HEK293 (cell line): ENCODE results near the gene HCRTR2.

Source experiments
- MZF1 ChIP-seq: fragments of 450-650 bp; formaldehyde crosslinking; IDR thresholded peaks from 2 replicates; pipeline ENCODE4 v1.5.1; 2017; ENCODE audit warnings: missing biosample characterization, missing genetic modification characterization, borderline replicate concordance
- SP2 ChIP-seq: fragments of 450-650 bp; formaldehyde crosslinking; IDR thresholded peaks from 2 replicates; pipeline ENCODE4 v1.5.1; 2016; ENCODE audit warnings: missing biosample characterization, missing genetic modification characterization
- ZEB2 ChIP-seq: fragments of 450-650 bp; formaldehyde crosslinking; IDR thresholded peaks from 2 replicates; pipeline ENCODE4 v1.5.1; 2016; ENCODE audit warnings: missing biosample characterization, missing genetic modification characterization
- ZNF266 ChIP-seq: fragments of 450-650 bp; formaldehyde crosslinking; IDR thresholded peaks from 2 replicates; pipeline ENCODE4 v1.5.1; 2016; ENCODE audit warnings: missing biosample characterization, missing genetic modification characterization, low read depth
- ZNF292 ChIP-seq: fragments of 450-650 bp; formaldehyde crosslinking; IDR thresholded peaks from 2 replicates; pipeline ENCODE4 v1.5.1; 2016; ENCODE audit warnings: low read depth, missing biosample characterization, missing genetic modification characterization, borderline replicate concordance
- ZNF394 ChIP-seq: fragments of 450-650 bp; formaldehyde crosslinking; IDR thresholded peaks from 2 replicates; pipeline ENCODE4 v1.5.1; 2016; ENCODE audit warnings: missing biosample characterization, missing genetic modification characterization, mild to moderate bottlenecking, moderate library complexity, borderline replicate concordance
- ZNF610 ChIP-seq: fragments of 450-650 bp; formaldehyde crosslinking; IDR thresholded peaks from 2 replicates; pipeline ENCODE4 v1.5.1; 2016; ENCODE audit warnings: missing biosample characterization, missing genetic modification characterization, borderline replicate concordance
- ZNF629 ChIP-seq: fragments of 450-650 bp; formaldehyde crosslinking; IDR thresholded peaks from 2 replicates; pipeline ENCODE4 v1.5.1; 2017; ENCODE audit warnings: missing biosample characterization, missing genetic modification characterization
- TF ChIP-seq, protein P1 (sequence below): fragments of 450-650 bp; formaldehyde crosslinking; IDR thresholded peaks from 2 replicates; pipeline ENCODE4 v1.5.1; 2017; ENCODE audit warnings: missing biosample characterization, missing genetic modification characterization
- TF ChIP-seq, protein P2 (sequence below): fragments of 450-650 bp; formaldehyde crosslinking; IDR thresholded peaks from 2 replicates; pipeline ENCODE4 v1.5.1; 2016; ENCODE audit warnings: missing biosample characterization, missing genetic modification characterization
- TF ChIP-seq, protein P3 (sequence below): fragments of 450-650 bp; formaldehyde crosslinking; IDR thresholded peaks from 2 replicates; pipeline ENCODE4 v1.5.1; 2016; ENCODE audit warnings: missing biosample characterization, missing genetic modification characterization
- TF ChIP-seq, protein P4 (sequence below): fragments of 450-650 bp; formaldehyde crosslinking; IDR thresholded peaks from 2 replicates; pipeline ENCODE4 v1.5.1; 2016; ENCODE audit warnings: missing biosample characterization, missing genetic modification characterization, low read depth
- TF ChIP-seq, protein P5 (sequence below): fragments of 450-650 bp; formaldehyde crosslinking; IDR thresholded peaks from 2 replicates; pipeline ENCODE4 v1.5.1; 2017; ENCODE audit warnings: missing biosample characterization, missing genetic modification characterization
- TF ChIP-seq, protein P6 (sequence below): fragments of 450-650 bp; formaldehyde crosslinking; IDR thresholded peaks from 2 replicates; pipeline ENCODE4 v1.5.1; 2016; ENCODE audit warnings: missing biosample characterization, missing genetic modification characterization
- TF ChIP-seq, protein P7 (sequence below): fragments of 450-650 bp; formaldehyde crosslinking; conservative IDR thresholded peaks from 2 replicates; pipeline ENCODE4 v1.5.1; 2016; ENCODE audit warnings: low read depth, missing biosample characterization, missing genetic modification characterization
- TF ChIP-seq, protein P8 (sequence below): fragments of 450-650 bp; formaldehyde crosslinking; IDR thresholded peaks from 2 replicates; pipeline ENCODE4 v1.5.1; 2017; ENCODE audit warnings: missing biosample characterization, missing genetic modification characterization

The HCRTR2 gene

DNA sequence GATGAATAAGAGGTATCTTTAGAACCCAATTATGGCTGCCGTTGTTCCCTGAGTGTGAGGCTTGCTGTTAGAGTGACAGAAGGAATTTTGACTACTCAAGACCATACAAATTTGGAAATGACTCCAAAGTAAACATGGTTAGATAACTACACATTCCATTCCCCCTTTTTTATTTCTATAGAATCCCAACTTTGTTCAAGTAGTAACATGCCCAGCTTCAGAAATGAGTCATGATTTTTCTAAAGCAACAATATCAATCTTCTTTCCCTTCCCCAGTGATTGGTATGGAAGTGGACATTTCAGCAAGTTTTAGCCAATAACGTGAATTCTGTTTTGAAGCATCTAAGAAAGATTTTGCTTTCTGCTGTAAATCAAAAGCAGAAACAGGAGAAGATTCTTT lies 37.8 kb downstream of the HCRTR2 start (continued):
- TF ChIP-seq, protein P1, sequence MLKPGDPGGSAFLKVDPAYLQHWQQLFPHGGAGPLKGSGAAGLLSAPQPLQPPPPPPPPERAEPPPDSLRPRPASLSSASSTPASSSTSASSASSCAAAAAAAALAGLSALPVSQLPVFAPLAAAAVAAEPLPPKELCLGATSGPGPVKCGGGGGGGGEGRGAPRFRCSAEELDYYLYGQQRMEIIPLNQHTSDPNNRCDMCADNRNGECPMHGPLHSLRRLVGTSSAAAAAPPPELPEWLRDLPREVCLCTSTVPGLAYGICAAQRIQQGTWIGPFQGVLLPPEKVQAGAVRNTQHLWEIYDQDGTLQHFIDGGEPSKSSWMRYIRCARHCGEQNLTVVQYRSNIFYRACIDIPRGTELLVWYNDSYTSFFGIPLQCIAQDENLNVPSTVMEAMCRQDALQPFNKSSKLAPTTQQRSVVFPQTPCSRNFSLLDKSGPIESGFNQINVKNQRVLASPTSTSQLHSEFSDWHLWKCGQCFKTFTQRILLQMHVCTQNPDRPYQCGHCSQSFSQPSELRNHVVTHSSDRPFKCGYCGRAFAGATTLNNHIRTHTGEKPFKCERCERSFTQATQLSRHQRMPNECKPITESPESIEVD (tag by site-specific recombination): 0 out of 2 replicates have a peak, but pooled peaks have one; percentile 15
- TF ChIP-seq ZNF292 (tag by site-specific recombination) (no peak), SP2 (tag by site-specific recombination) (0 out of 2 replicates have a peak, but pooled peaks have one; percentile 11), ZNF394 (tag by site-specific recombination) (peak; percentile 32; the same call in 1 of the 2 replicates), MZF1 (tag by site-specific recombination) (peak; percentile 77; the same call in 1 of the 2 replicates), ZNF266 (no peak), ZEB2 (tag by site-specific recombination) (peak; percentile 76), ZNF610 (tag by site-specific recombination) (no peak), ZNF629 (tag by site-specific recombination) (peak; percentile 53; the same call in 1 of the 2 replicates)
- TF ChIP-seq, protein P2, sequence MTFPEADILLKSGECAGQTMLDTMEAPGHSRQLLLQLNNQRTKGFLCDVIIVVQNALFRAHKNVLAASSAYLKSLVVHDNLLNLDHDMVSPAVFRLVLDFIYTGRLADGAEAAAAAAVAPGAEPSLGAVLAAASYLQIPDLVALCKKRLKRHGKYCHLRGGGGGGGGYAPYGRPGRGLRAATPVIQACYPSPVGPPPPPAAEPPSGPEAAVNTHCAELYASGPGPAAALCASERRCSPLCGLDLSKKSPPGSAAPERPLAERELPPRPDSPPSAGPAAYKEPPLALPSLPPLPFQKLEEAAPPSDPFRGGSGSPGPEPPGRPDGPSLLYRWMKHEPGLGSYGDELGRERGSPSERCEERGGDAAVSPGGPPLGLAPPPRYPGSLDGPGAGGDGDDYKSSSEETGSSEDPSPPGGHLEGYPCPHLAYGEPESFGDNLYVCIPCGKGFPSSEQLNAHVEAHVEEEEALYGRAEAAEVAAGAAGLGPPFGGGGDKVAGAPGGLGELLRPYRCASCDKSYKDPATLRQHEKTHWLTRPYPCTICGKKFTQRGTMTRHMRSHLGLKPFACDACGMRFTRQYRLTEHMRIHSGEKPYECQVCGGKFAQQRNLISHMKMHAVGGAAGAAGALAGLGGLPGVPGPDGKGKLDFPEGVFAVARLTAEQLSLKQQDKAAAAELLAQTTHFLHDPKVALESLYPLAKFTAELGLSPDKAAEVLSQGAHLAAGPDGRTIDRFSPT: peak; percentile 49; the same call in 1 of the 2 replicates
- TF ChIP-seq, protein P3, sequence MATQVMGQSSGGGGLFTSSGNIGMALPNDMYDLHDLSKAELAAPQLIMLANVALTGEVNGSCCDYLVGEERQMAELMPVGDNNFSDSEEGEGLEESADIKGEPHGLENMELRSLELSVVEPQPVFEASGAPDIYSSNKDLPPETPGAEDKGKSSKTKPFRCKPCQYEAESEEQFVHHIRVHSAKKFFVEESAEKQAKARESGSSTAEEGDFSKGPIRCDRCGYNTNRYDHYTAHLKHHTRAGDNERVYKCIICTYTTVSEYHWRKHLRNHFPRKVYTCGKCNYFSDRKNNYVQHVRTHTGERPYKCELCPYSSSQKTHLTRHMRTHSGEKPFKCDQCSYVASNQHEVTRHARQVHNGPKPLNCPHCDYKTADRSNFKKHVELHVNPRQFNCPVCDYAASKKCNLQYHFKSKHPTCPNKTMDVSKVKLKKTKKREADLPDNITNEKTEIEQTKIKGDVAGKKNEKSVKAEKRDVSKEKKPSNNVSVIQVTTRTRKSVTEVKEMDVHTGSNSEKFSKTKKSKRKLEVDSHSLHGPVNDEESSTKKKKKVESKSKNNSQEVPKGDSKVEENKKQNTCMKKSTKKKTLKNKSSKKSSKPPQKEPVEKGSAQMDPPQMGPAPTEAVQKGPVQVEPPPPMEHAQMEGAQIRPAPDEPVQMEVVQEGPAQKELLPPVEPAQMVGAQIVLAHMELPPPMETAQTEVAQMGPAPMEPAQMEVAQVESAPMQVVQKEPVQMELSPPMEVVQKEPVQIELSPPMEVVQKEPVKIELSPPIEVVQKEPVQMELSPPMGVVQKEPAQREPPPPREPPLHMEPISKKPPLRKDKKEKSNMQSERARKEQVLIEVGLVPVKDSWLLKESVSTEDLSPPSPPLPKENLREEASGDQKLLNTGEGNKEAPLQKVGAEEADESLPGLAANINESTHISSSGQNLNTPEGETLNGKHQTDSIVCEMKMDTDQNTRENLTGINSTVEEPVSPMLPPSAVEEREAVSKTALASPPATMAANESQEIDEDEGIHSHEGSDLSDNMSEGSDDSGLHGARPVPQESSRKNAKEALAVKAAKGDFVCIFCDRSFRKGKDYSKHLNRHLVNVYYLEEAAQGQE (tag by site-specific recombination): no peak
- TF ChIP-seq, protein P4, sequence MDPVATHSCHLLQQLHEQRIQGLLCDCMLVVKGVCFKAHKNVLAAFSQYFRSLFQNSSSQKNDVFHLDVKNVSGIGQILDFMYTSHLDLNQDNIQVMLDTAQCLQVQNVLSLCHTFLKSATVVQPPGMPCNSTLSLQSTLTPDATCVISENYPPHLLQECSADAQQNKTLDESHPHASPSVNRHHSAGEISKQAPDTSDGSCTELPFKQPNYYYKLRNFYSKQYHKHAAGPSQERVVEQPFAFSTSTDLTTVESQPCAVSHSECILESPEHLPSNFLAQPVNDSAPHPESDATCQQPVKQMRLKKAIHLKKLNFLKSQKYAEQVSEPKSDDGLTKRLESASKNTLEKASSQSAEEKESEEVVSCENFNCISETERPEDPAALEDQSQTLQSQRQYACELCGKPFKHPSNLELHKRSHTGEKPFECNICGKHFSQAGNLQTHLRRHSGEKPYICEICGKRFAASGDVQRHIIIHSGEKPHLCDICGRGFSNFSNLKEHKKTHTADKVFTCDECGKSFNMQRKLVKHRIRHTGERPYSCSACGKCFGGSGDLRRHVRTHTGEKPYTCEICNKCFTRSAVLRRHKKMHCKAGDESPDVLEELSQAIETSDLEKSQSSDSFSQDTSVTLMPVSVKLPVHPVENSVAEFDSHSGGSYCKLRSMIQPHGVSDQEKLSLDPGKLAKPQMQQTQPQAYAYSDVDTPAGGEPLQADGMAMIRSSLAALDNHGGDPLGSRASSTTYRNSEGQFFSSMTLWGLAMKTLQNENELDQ (tag by site-specific recombination): no peak
- TF ChIP-seq, protein P5, sequence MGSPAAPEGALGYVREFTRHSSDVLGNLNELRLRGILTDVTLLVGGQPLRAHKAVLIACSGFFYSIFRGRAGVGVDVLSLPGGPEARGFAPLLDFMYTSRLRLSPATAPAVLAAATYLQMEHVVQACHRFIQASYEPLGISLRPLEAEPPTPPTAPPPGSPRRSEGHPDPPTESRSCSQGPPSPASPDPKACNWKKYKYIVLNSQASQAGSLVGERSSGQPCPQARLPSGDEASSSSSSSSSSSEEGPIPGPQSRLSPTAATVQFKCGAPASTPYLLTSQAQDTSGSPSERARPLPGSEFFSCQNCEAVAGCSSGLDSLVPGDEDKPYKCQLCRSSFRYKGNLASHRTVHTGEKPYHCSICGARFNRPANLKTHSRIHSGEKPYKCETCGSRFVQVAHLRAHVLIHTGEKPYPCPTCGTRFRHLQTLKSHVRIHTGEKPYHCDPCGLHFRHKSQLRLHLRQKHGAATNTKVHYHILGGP (tag by site-specific recombination): peak; percentile 29; the same call in 1 of the 2 replicates
- TF ChIP-seq, protein P6, sequence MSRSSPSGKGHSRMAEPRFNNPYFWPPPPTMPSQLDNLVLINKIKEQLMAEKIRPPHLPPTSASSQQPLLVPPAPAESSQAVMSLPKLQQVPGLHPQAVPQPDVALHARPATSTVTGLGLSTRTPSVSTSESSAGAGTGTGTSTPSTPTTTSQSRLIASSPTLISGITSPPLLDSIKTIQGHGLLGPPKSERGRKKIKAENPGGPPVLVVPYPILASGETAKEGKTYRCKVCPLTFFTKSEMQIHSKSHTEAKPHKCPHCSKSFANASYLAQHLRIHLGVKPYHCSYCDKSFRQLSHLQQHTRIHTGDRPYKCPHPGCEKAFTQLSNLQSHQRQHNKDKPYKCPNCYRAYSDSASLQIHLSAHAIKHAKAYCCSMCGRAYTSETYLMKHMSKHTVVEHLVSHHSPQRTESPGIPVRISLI (tag by site-specific recombination): peak; percentile 86
- TF ChIP-seq, protein P7, sequence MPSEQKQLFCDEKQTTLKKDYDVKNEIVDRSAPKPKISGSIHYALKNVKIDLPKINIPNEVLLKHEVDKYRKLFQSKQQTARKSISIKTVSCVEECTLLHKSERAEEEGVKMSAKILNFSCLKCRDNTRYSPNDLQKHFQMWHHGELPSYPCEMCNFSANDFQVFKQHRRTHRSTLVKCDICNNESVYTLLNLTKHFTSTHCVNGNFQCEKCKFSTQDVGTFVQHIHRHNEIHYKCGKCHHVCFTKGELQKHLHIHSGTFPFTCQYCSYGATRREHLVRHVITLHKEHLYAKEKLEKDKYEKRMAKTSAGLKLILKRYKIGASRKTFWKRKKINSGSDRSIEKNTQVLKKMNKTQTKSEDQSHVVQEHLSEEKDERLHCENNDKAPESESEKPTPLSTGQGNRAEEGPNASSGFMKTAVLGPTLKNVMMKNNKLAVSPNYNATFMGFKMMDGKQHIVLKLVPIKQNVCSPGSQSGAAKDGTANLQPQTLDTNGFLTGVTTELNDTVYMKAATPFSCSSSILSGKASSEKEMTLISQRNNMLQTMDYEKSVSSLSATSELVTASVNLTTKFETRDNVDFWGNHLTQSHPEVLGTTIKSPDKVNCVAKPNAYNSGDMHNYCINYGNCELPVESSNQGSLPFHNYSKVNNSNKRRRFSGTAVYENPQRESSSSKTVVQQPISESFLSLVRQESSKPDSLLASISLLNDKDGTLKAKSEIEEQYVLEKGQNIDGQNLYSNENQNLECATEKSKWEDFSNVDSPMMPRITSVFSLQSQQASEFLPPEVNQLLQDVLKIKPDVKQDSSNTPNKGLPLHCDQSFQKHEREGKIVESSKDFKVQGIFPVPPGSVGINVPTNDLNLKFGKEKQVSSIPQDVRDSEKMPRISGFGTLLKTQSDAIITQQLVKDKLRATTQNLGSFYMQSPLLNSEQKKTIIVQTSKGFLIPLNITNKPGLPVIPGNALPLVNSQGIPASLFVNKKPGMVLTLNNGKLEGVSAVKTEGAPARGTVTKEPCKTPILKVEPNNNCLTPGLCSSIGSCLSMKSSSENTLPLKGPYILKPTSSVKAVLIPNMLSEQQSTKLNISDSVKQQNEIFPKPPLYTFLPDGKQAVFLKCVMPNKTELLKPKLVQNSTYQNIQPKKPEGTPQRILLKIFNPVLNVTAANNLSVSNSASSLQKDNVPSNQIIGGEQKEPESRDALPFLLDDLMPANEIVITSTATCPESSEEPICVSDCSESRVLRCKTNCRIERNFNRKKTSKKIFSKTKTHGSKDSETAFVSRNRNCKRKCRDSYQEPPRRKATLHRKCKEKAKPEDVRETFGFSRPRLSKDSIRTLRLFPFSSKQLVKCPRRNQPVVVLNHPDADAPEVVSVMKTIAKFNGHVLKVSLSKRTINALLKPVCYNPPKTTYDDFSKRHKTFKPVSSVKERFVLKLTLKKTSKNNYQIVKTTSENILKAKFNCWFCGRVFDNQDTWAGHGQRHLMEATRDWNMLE (tag by site-specific recombination): 0 out of 2 replicates have a peak, but pooled peaks have one; percentile 24
- TF ChIP-seq, protein P8, sequence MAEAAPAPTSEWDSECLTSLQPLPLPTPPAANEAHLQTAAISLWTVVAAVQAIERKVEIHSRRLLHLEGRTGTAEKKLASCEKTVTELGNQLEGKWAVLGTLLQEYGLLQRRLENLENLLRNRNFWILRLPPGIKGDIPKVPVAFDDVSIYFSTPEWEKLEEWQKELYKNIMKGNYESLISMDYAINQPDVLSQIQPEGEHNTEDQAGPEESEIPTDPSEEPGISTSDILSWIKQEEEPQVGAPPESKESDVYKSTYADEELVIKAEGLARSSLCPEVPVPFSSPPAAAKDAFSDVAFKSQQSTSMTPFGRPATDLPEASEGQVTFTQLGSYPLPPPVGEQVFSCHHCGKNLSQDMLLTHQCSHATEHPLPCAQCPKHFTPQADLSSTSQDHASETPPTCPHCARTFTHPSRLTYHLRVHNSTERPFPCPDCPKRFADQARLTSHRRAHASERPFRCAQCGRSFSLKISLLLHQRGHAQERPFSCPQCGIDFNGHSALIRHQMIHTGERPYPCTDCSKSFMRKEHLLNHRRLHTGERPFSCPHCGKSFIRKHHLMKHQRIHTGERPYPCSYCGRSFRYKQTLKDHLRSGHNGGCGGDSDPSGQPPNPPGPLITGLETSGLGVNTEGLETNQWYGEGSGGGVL (tag by site-specific recombination): peak; percentile 82
